ENCODE data around the gene CYB5R2. TPM values are rescaled to one million over a fixed set of nuclear protein-coding genes. Genes with fewer than 3 reads are reported as not detected.

The CYB5R2 gene
- polyA plus RNA-seq, 2 of the 4 experiments (the other 2 are of a cell fraction): 2.4 to 6.3 TPM

DNA sequence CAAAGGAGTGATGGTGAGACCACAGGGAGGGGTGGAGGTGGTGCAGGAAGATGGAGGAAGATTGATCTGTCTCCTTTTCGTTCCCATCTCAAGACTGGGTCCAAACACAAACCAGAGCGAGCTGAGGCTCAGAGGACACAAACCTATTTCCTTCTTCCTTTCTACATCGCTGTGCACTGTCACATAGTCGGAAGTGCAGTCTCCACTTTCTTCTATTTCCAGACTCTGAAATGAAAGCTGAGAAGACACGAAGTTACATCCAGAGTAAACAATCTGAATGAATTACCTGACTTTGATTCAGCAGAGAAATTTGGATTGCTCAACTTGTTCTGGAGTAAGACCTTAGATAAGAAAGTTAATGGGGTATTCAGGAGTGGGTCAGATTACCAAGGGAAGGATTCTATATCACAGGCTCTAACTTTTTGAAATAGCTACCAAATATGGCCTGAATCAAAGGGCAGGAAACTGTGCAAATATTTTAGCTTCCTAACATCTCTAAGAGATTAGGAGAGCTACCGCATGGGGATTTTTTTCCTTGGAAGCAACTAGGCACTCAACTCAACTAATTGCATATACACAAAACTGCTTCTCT is 18.6 kb upstream of the CYB5R2 start:
- WGBS (ENCODE audit: missing lambda C conversion rate): 47% methylated on average over 6 of the region's 6 CpGs
- ATAC-seq (no peak), FAIRE-seq (no peak), DNase-seq (ENCODE audit: low read depth in 1 of 2, low spot score in 1 of 2) (no peak)
- Histone ChIP-seq H3K9me3 (no peaks in the 10 kb centered on the region), H3K27ac (no peak overlapping the region), H3K4me2 (no peak overlapping the region), H3K4me1 (no peaks in the 10 kb centered on the region), H3K4me3 (no peak overlapping the region)
- POLR2A ChIA-PET: no interaction called here
- CTCF ChIA-PET: interaction anchor here (0.8 to 6.3 kb wide), 8 partner anchors 10 to 594 kb away, joined by 3 to 31 read pairs (median 5); no protein-coding TSS in a partner anchor
- TF ChIP-seq CHD4 (IDR thresholded peaks at IDR 0.05; ENCODE audit: borderline replicate concordance) (no peak), SMC3 (IDR thresholded peaks at IDR 0.05) (no peak), FOXS1 (CRISPR knock-in tag; IDR thresholded peaks at IDR 0.05) (no peak), KDM5A (IDR thresholded peaks at IDR 0.05) (no peak)

DNA sequence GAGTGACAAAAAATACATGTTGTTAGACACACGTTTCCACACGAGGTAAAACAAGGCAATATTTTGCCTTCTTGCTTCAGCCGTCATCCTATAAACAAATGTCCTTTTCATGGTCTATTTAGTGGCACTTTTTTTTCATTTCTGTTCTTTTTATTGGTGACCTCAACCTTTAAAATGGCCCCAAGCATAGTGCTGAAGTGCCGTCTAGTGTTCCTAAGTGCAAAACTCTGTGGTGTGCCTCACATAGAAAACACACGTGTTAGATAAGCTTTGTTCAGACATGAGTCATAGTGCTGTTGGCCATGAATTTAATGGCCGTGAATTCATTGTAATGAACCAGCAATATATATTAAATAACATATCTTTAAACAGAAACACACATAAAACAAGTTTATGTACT is 17.3 kb upstream of the CYB5R2 start:
- Histone ChIP-seq H3K4me1 (no peaks in the 10 kb centered on the region), H3K4me2 (no peak overlapping the region), H3K9me3 (no peaks in the 10 kb centered on the region), H3K4me3 (no peak overlapping the region), H3K27ac (no peak overlapping the region)
- CTCF ChIA-PET: interaction anchor here (1.0 to 6.3 kb wide), 10 partner anchors 9 to 593 kb away, joined by 3 to 31 read pairs (median 6); partner anchors contain the start of gene OLFML1
- no peak for TF ChIP-seq POLR2A (IDR thresholded peaks at IDR 0.05; ENCODE audit: low read length)
- TF ChIP-seq FOXS1 (CRISPR knock-in tag; IDR thresholded peaks at IDR 0.05): no peak
- TF ChIP-seq RNF2 (IDR thresholded peaks at IDR 0.05; ENCODE audit: borderline replicate concordance, low read depth): no peak
- TF ChIP-seq MYC (IDR thresholded peaks at IDR 0.05; ENCODE audit: borderline replicate concordance, low read length): no peak
- no peak for TF ChIP-seq SREBF2 (IDR thresholded peaks at IDR 0.05)
- no peak for TF ChIP-seq CHD2 (IDR thresholded peaks at IDR 0.05; ENCODE audit: low read length, partially characterized antibody)
- no peak for TF ChIP-seq MAFK (IDR thresholded peaks at IDR 0.05; ENCODE audit: partially characterized antibody)
- TF ChIP-seq ESRRA (IDR thresholded peaks at IDR 0.05; ENCODE audit: borderline replicate concordance, low read length): no peak
- no peak for TF ChIP-seq ZNF302 (CRISPR knock-in tag; IDR thresholded peaks at IDR 0.05)
- TF ChIP-seq TP53 (CRISPR knock-in tag; IDR thresholded peaks at IDR 0.05): no peak
- no peak for TF ChIP-seq NR3C1 (IDR thresholded peaks at IDR 0.05)
- TF ChIP-seq, protein P1, sequence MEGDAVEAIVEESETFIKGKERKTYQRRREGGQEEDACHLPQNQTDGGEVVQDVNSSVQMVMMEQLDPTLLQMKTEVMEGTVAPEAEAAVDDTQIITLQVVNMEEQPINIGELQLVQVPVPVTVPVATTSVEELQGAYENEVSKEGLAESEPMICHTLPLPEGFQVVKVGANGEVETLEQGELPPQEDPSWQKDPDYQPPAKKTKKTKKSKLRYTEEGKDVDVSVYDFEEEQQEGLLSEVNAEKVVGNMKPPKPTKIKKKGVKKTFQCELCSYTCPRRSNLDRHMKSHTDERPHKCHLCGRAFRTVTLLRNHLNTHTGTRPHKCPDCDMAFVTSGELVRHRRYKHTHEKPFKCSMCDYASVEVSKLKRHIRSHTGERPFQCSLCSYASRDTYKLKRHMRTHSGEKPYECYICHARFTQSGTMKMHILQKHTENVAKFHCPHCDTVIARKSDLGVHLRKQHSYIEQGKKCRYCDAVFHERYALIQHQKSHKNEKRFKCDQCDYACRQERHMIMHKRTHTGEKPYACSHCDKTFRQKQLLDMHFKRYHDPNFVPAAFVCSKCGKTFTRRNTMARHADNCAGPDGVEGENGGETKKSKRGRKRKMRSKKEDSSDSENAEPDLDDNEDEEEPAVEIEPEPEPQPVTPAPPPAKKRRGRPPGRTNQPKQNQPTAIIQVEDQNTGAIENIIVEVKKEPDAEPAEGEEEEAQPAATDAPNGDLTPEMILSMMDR (IDR thresholded peaks at IDR 0.05): no peak
- no peak for TF ChIP-seq RARB (CRISPR knock-in tag; IDR thresholded peaks at IDR 0.05)
- TF ChIP-seq ZFP36 (IDR thresholded peaks at IDR 0.05; ENCODE audit: borderline replicate concordance, partially characterized antibody): no peak
- TF ChIP-seq EHF (CRISPR knock-in tag; IDR thresholded peaks at IDR 0.05): no peak
- no peak for TF ChIP-seq ZSCAN20 (CRISPR knock-in tag; IDR thresholded peaks at IDR 0.05)
- POLR2A ChIA-PET: no interaction called here
- 21% methylated on average over 6 of the region's 6 CpGs for WGBS (ENCODE audit: missing lambda C conversion rate)
- DNase-seq (ENCODE audit: low read depth in 1 of 2, low spot score in 1 of 2): no peak
- ATAC-seq: no peak
- peak; percentile 46 for FAIRE-seq

DNA sequence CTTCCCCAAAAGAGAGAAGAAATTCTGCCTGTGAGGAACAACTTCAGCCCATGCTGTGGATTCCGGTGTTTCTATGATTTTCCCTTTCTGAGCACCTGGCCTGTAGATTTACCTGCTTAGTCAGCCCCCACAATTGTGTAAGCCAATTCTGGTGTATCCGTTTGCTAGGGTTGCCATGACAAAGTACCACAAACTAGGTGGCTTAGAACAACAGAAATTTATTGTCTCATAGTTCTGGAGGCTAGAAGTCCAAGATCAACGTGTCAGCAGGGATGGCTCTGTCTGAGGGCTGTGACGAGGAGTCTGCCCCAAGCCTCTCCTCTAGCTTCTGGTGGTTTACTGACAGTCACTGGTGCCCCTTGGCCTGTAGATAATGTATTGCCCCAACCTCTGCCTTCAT is 15.9 kb upstream of the CYB5R2 start:
- ChIA-PET CTCF (interaction anchor here (1.0 to 6.3 kb wide), 6 partner anchors 9 to 591 kb away, joined by 3 to 31 read pairs (median 12); no protein-coding TSS in a partner anchor), POLR2A (no interaction called here)
- Histone ChIP-seq H3K4me1 (no peaks in the 10 kb centered on the region), H3K9me3 (no peaks in the 10 kb centered on the region), H3K4me3 (no peak overlapping the region), H3K4me2 (no peak overlapping the region), H3K27ac (no peak overlapping the region)
- no peak for ATAC-seq
- DNase-seq (ENCODE audit: low read depth in 1 of 2, low spot score in 1 of 2): no peak
- 27% methylated on average over 4 of the region's 4 CpGs for WGBS (ENCODE audit: missing lambda C conversion rate)
- no peak for FAIRE-seq
- TF ChIP-seq CEBPB (IDR thresholded peaks at IDR 0.05) (no peak), HOXB5 (CRISPR knock-in tag; IDR thresholded peaks at IDR 0.05) (no peak), CHD4 (IDR thresholded peaks at IDR 0.05; ENCODE audit: borderline replicate concordance) (no peak), NPAS2 (CRISPR knock-in tag; IDR thresholded peaks at IDR 0.05; ENCODE audit: borderline replicate concordance) (no peak), JUN (IDR thresholded peaks at IDR 0.05) (no peak), PHF8 (IDR thresholded peaks at IDR 0.05; ENCODE audit: borderline replicate concordance, low read depth) (no peak), TP53 (CRISPR knock-in tag; IDR thresholded peaks at IDR 0.05) (no peak), SREBF2 (IDR thresholded peaks at IDR 0.05) (no peak), ZNF302 (CRISPR knock-in tag; IDR thresholded peaks at IDR 0.05) (no peak), EHMT2 (IDR thresholded peaks at IDR 0.05; ENCODE audit: low read depth) (no peak), TFCP2L1 (CRISPR knock-in tag; IDR thresholded peaks at IDR 0.05) (no peak), NFE2L2 (conservative IDR thresholded peaks at IDR 0.05; ENCODE audit: low read length) (no peak), RCOR1 (IDR thresholded peaks at IDR 0.05; ENCODE audit: low read depth, low read length) (no peak), HDAC2 (IDR thresholded peaks at IDR 0.05) (no peak), FOSL2 (IDR thresholded peaks at IDR 0.05) (no peak), FOSL2 (CRISPR knock-in tag; IDR thresholded peaks at IDR 0.05) (no peak)
- TF ChIP-seq, protein P2, sequence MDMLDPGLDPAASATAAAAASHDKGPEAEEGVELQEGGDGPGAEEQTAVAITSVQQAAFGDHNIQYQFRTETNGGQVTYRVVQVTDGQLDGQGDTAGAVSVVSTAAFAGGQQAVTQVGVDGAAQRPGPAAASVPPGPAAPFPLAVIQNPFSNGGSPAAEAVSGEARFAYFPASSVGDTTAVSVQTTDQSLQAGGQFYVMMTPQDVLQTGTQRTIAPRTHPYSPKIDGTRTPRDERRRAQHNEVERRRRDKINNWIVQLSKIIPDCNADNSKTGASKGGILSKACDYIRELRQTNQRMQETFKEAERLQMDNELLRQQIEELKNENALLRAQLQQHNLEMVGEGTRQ (IDR thresholded peaks at IDR 0.05): no peak
- TF ChIP-seq, protein P1 (IDR thresholded peaks at IDR 0.05): no peak

Data from A549 (cell line).